Caco-2 (cell line): ENCODE measurements around the gene SLC12A5. TPM values are rescaled to one million over a fixed set of nuclear protein-coding genes. Genes with fewer than 3 reads are reported as not detected.

Experiments used
- BruUV-seq: library from RNA; stranded (reverse); fragments of 400-500 nt; replicated peaks from 2 replicates; lab custom pipeline; 2021; lab: Mats Ljungman, UMichigan
- CTCF ChIA-PET: fragments of 300-600 bp; sonication (Branson Sonifier 250); formaldehyde crosslinking; loops from one replicate; lab custom pipeline; 2022; ENCODE audit warnings: antibody characterized with exemption; lab: Charles Lee
- POLR2A ChIA-PET: fragments of 300-600 bp; sonication (Branson Sonifier 250); formaldehyde crosslinking; loops from one replicate; lab custom pipeline; 2022; ENCODE audit warnings: antibody characterized with exemption; lab: Charles Lee
- DNase-seq, 2 experiments: peaks; one replicate each; pipeline versions ENCODE4 v3.0.0 to v3.0.0-alpha.2; 2020 to 2022
- H3K27me3 ChIP-seq: replicated peaks from 2 replicates; pipeline ENCODE4 v1.6.0; 2011; ENCODE audit warnings: low read length; ENCODE audit not compliant: control insufficient read depth, insufficient read depth
- H3K36me3 ChIP-seq: 2 replicates; pipeline ENCODE4 v1.5.1; 2011; ENCODE audit warnings: low read length; ENCODE audit not compliant: control insufficient read depth, insufficient read depth
- H3K4me1 ChIP-seq: fragments of 250-450 bp; sonication (Bioruptor Pico); 2 replicates; pipeline ENCODE4 v1.5.1; 2020; ENCODE audit warnings: mild to moderate bottlenecking
- H3K4me3 ChIP-seq: 2 replicates; pipeline ENCODE4 v1.5.1; 2011; ENCODE audit warnings: low read depth, mild to moderate bottlenecking, control low read depth, low read length
- H3K9me3 ChIP-seq: fragments of 250-450 bp; sonication (Bioruptor Pico); 2 replicates; pipeline ENCODE4 v1.5.1; 2020; ENCODE audit warnings: mild to moderate bottlenecking, moderate library complexity
- H3K27ac Mint-ChIP-seq: one replicate; pipeline ENCODE4 v1.8.0; 2022; ENCODE audit warnings: mixed read lengths; ENCODE audit not compliant: unreplicated experiment
- H3K27me3 Mint-ChIP-seq: one replicate; pipeline ENCODE4 v1.8.0; 2022; ENCODE audit warnings: mixed read lengths; ENCODE audit not compliant: insufficient read depth, unreplicated experiment
- H3K36me3 Mint-ChIP-seq: one replicate; pipeline ENCODE4 v1.8.0; 2022; ENCODE audit warnings: mild to moderate bottlenecking, mixed read lengths; ENCODE audit not compliant: insufficient read depth, unreplicated experiment
- H3K4me1 Mint-ChIP-seq: one replicate; pipeline ENCODE4 v1.8.0; 2022; ENCODE audit warnings: low read depth, mixed read lengths; ENCODE audit not compliant: unreplicated experiment
- H3K4me3 Mint-ChIP-seq: one replicate; pipeline ENCODE4 v1.8.0; 2022; ENCODE audit warnings: mild to moderate bottlenecking, moderate library complexity, mixed read lengths; ENCODE audit not compliant: unreplicated experiment
- H3K9me3 Mint-ChIP-seq: one replicate; pipeline ENCODE4 v1.8.0; 2022; ENCODE audit warnings: mixed read lengths; ENCODE audit not compliant: unreplicated experiment
- intact Hi-C: fragments of 100-400 bp; cut with micrococcal nuclease; formaldehyde crosslinking; loops from one replicate; pipeline ENCODE4 v1.10.0; 2022; ENCODE audit not compliant: unreplicated experiment
- total RNA-seq: library from RNA; stranded (reverse); gene quantifications from 2 replicates; pipeline ENCODE4 v1.2.3, GENCODE V29; 2022
- TF ChIP-seq, protein P1 (sequence below), 2 experiments: fragments of 200-600 bp in 1 of 2; IDR thresholded peaks; 1 replicate in 1 of 2; 2 replicates in 1 of 2; pipeline versions ENCODE4 v1.5.1 to v1.8.0; 2011 to 2022; ENCODE audit warnings: antibody characterized with exemption in 1 of 2, control low read depth in 1 of 2, inconsistent platforms in 1 of 2, low read depth in 1 of 2, low read length in 1 of 2, mild to moderate bottlenecking in 1 of 2, moderate library complexity in 1 of 2; ENCODE audit not compliant: insufficient read depth in 1 of 2, severe bottlenecking in 1 of 2, unreplicated experiment in 1 of 2

The SLC12A5 gene
- total RNA-seq, 1 experiment from 2014 or later = 1.9 TPM

DNA sequence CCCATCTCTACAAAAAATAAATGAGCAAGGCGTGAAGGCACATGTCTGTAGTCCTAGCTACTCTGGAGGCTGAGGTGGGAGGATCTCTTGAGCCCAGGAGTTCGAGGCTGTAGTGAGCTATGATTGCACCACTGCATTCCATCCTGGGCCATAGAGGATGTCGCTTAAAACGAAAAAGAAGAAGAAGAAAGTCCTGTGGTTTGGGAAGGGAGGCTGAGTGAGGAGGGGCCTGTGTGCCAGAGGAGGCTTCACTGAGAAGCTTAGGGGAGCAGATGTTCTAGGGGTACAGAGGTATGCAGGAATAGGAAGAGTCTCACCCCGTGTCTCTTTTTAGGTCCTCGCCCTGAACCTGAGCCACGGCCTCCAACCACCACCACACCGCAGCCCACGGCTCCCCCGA lies 16.1 kb upstream of the SLC12A5 start:
- Mint-ChIP-seq H3K27me3 (peaks cover 38% of the 10 kb centered on the region), H3K27ac (no peak overlapping the region), H3K36me3 (peaks cover 4% of the 10 kb centered on the region), H3K4me3 (no peak overlapping the region), H3K9me3 (peaks cover 9% of the 10 kb centered on the region), H3K4me1 (peaks cover 6% of the 10 kb centered on the region)
- TF ChIP-seq, protein P1, sequence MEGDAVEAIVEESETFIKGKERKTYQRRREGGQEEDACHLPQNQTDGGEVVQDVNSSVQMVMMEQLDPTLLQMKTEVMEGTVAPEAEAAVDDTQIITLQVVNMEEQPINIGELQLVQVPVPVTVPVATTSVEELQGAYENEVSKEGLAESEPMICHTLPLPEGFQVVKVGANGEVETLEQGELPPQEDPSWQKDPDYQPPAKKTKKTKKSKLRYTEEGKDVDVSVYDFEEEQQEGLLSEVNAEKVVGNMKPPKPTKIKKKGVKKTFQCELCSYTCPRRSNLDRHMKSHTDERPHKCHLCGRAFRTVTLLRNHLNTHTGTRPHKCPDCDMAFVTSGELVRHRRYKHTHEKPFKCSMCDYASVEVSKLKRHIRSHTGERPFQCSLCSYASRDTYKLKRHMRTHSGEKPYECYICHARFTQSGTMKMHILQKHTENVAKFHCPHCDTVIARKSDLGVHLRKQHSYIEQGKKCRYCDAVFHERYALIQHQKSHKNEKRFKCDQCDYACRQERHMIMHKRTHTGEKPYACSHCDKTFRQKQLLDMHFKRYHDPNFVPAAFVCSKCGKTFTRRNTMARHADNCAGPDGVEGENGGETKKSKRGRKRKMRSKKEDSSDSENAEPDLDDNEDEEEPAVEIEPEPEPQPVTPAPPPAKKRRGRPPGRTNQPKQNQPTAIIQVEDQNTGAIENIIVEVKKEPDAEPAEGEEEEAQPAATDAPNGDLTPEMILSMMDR (IDR thresholded peaks at IDR 0.05; ENCODE audit: insufficient read depth in 1 of 2, low read depth in 1 of 2, low read length in 1 of 2, severe bottlenecking in 1 of 2, unreplicated experiment in 1 of 2) = no peak
- peaks cover 8% of the 10 kb centered on the region for H3K4me1 ChIP-seq
- no peaks in the 10 kb centered on the region for H3K9me3 ChIP-seq
- intact Hi-C loops = loop anchor here (5.0 to 10.0 kb wide), 2 partner anchors 41 to 342 kb away; partner anchors contain the start of gene ZNF335
- no peak overlapping the region for H3K4me3 ChIP-seq
- BruUV-seq = no TSS peak
- POLR2A ChIA-PET = interaction anchor here (0.9 kb wide), 1 partner anchor 78 kb away, joined by 6 read pairs; no protein-coding TSS in a partner anchor
- no peaks in the 10 kb centered on the region; the same call in 1 of the 2 replicates for H3K27me3 ChIP-seq
- no peak for DNase-seq
- CTCF ChIA-PET = interaction anchor here (0.6 to 2.8 kb wide), 8 partner anchors 10 to 425 kb away, joined by 3 to 14 read pairs (median 6); no protein-coding TSS in a partner anchor
- H3K36me3 ChIP-seq = no peaks in the 10 kb centered on the region

- Mint-ChIP-seq H3K4me1 (peaks cover 6% of the 10 kb centered on the region), H3K27me3 (peaks cover 38% of the 10 kb centered on the region), H3K4me3 (peak overlapping the region; percentile 52), H3K9me3 (peaks cover 9% of the 10 kb centered on the region), H3K27ac (no peak overlapping the region), H3K36me3 (peaks cover 4% of the 10 kb centered on the region)
- intact Hi-C loops = loop anchor here (5.0 to 10.0 kb wide), 2 partner anchors 41 to 341 kb away; partner anchors contain the start of gene ZNF335
- TF ChIP-seq, protein P1 (IDR thresholded peaks at IDR 0.05; ENCODE audit: insufficient read depth in 1 of 2, low read depth in 1 of 2, low read length in 1 of 2, severe bottlenecking in 1 of 2, unreplicated experiment in 1 of 2) = no peak
- ChIA-PET POLR2A (interaction anchor here (0.9 kb wide), 1 partner anchor 78 kb away, joined by 6 read pairs; no protein-coding TSS in a partner anchor), CTCF (interaction anchor here (0.6 to 2.8 kb wide), 14 partner anchors 9 to 644 kb away, joined by 3 to 16 read pairs (median 5); partner anchors contain the start of gene PCIF1)
- H3K4me3 ChIP-seq = no peak overlapping the region
- BruUV-seq = no TSS peak
- no peak for DNase-seq
- H3K27me3 ChIP-seq = no peaks in the 10 kb centered on the region; the same call in 1 of the 2 replicates
- no peaks in the 10 kb centered on the region for H3K36me3 ChIP-seq
- H3K9me3 ChIP-seq = no peaks in the 10 kb centered on the region
- peaks cover 8% of the 10 kb centered on the region for H3K4me1 ChIP-seq
These were observed 15.6 kb upstream of the SLC12A5 start for GRCh38 chr20:46013322-46013828.

DNA sequence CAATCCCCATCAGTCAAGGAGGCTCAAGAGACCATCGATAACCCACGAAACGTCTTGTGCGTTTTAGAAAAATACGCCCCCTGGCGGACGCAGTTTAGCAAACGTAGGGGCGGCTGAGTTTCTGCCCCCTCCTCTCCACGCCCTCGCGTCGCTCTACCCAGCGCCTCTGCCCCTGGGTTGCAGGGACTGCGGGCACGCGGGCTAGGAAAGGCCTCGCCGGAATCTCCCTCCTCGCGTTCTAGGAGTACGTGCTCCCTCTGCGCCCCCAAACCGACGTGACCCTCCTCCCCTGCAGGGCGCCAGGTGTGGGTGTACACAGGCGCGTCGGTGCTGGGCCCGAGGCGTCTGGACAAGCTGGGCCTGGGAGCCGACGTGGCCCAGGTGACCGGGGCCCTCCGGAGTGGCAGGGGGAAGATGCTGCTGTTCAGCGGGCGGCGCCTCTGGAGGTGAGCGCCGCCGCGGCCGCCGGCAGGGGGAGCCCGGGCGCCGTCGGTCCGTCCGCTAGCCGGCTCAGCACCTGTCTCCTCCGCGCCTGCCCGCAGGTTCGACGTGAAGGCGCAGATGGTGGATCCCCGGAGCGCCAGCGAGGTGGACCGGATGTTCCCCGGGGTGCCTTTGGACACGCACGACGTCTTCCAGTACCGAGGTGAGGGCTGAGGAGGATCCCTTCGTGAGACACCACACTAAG lies 15.0 kb upstream of the SLC12A5 start:
- H3K4me3 Mint-ChIP-seq = peak overlapping the region; percentile 52
- H3K36me3 ChIP-seq = no peaks in the 10 kb centered on the region
- H3K27ac Mint-ChIP-seq = no peak overlapping the region
- peak overlapping the region; percentile 16; the same call in 1 of the 2 replicates for H3K4me3 ChIP-seq
- peaks cover 8% of the 10 kb centered on the region for H3K4me1 ChIP-seq
- intact Hi-C loops = loop anchor here (1.0 to 10.0 kb wide), 5 partner anchors 27 to 424 kb away; partner anchors contain the start of genes NCOA5 and ZNF335
- peaks cover 9% of the 10 kb centered on the region for H3K9me3 Mint-ChIP-seq
- H3K27me3 ChIP-seq = no peaks in the 10 kb centered on the region; the same call in 1 of the 2 replicates
- H3K36me3 Mint-ChIP-seq = peaks cover 4% of the 10 kb centered on the region
- peaks cover 37% of the 10 kb centered on the region for H3K27me3 Mint-ChIP-seq
- TF ChIP-seq, protein P1 (IDR thresholded peaks at IDR 0.05; ENCODE audit: insufficient read depth in 1 of 2, low read depth in 1 of 2, low read length in 1 of 2, severe bottlenecking in 1 of 2, unreplicated experiment in 1 of 2) = peak; percentile 71 to 94
- no peaks in the 10 kb centered on the region for H3K9me3 ChIP-seq
- peak; percentile 81 to 85 for DNase-seq
- ChIA-PET CTCF (interaction anchor here (0.6 to 2.8 kb wide), 21 partner anchors 9 to 1701 kb away, joined by 3 to 16 read pairs (median 5); partner anchors contain the start of genes PCIF1, SLC12A5 and ZNF335), POLR2A (no interaction called here)
- no TSS peak for BruUV-seq
- H3K4me1 Mint-ChIP-seq = peaks cover 6% of the 10 kb centered on the region
